Activated CD8-positive, alpha-beta memory T cell treated with anti-CD3 and anti-CD28 coated beads for 4 hours (primary cell): ENCODE measurements around the gene VPS13C.

Experiments
- DNase-seq, 2 donors: peaks; one replicate each; pipeline ENCODE4 v3.0.0-alpha.2; 2020; ENCODE audit warnings: low read depth in 2 of 2

Gene VPS13C

DNA sequence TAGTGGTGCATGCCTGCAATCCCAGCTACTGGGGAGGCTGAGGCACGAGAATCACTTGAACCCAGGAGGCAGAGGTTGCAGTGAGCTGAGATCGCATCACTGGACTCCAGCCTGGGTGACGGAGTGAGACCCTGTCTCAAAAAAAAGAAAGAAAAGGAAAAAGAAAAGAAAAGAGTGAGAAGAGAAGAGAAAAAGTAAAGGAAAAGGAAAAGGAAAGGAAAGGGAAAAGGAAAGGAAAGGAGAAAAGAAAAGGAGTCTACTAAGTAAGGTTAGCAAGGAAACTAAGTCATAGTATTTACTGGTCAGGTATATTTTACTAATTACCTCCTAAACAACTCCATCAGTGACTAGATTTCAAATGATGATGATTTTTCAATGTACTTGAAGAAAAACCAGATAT, 198.3 kb downstream of the VPS13C start:
- DNase-seq: no peak

DNA sequence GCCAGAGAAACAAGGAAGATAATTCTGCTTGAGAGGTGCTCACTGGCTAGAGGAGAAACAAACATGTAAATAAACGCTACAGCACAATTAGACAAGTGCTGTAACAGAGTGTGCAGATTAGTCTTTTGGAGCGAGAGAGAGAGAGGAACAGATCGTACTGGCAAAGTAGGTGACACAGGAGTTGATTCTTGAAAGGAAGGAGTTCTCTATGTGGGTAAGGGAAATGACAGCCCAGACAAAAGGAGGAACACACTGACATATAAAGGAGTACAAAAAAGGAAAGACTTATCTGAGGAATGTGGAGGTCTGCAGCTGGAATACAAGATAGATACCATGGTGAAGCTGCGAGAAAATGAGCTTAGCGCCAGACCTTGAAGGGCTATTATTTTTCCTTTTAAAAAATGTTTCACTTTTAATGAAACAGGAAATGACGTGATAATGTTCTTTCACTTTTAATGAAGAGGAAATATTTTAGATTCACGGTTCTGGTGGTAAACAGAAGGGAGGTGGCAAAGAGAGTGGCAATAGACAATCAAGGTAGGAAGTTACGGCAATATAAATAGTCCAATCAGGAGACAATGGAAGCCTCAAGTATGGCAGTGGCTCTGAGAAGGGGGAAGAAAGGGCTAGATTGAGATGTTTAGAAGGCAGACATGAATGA, 202.9 kb downstream of the VPS13C start:
- DNase-seq: no peak

DNA sequence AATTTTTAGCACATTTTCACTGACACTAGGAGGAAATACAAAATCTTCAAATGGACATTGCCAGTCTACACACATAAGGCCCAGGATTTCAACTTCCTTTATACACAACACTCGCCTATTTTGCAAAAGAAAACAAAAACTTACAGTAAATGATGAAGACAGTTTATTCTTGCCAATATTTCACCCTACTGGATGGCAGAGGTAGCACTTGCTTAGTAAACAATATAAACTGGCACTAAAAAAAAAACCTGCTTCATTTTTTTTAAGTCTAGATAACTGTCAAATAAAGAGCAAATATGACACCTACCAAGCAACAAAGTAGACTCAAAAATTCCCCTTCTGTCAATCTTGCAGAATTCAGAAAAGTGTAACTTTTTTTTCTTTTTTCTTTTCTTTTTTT, 204.0 kb downstream of the VPS13C start:
- no peak for DNase-seq

DNA sequence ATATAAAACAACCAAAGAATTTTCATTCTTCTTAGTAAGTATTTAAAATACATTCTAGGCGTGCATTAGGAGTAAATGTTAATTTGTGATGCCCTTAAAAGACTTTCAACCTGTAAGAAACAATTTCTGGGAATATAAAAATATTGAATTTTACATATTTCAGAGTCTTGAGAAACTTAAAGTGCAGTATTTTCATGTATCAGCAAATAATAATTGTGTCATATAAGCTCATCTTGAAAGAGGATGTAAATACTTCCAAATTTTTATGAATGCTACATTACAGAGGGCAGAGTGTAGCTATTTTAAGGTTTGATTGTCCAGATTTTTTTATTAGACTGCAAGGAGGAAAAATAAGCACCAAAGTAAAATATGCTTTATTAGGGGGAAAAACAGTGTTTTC, 207.1 kb downstream of the VPS13C start:
- no peak for DNase-seq

DNA sequence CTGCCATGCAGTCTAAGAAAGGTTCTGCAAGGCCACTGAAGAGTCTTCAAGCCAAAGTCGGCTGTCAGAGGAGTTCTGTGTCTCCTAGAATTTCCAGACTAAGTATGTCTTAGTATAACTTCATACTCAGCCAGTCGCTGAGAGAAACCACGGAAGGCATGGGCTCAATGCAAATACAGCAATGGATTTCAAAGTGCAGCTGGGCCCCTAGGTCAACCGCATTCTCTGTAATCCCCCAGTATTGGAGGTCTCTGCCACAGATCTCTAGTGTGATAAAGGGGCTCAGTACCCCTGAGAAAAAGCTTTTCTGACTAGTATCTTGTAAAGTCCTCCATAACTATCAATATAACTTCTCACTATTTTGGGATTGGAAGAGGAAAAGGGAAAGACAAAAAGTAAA, 208.3 kb downstream of the VPS13C start:
- no peak for DNase-seq

DNA sequence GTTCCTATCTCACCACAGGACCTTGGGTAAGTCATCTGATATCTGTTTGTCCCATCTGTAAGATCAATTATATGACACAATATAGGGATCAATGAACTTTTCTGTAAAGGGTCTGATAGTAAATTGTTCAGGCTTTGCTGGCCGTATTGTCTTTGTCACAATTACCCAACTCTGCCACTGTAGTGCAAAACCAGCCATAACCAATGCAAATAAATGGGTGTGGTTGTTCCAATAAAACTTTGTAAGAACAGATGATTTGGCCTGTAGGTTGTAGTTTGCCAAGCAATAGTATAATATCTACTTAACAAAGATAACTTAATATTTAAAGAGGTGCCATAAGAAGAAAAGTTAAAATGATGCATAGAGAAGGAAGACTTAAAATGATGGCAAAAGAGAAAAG, 210.8 kb downstream of the VPS13C start:
- DNase-seq: no peak

DNA sequence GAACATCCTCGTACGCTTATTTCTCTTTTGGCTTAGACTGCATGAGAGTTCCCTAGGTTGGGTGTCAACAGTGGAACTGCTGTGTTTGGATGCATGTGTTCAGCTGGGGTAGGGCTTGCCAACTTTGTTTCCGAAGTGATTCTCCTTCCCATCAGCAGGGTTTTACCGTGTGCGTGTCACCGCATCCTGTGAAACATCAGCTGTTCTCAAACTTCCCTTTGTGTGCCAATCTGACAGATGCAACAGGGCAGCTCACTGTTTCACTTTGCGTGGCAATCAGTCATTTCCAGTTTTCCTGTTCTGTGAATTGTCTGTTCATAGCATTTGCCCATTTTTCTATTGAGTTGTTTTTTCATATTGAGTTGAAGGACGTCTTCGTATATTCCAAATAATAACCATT, 218.8 kb downstream of the VPS13C start:
- no peak for DNase-seq

DNA sequence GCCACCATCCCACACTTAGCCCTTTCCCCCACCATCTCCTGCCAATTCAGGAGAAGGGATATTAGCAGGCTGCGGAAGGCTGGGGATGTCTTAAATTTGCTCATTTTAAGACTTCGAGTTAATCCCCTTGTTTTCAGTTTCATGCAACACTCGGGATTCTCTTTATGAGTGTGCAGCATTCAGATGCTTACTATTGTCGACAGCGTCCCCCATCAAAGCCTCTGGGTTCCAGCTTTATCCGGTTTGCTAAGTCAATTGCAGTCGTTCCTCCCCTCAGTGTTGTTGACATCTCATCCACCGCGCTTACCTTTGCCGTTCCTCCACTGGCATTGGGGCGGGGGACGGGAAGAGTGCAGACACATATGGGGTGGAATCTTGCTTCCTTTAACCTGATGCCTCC, 220.2 kb downstream of the VPS13C start:
- DNase-seq: no peak

DNA sequence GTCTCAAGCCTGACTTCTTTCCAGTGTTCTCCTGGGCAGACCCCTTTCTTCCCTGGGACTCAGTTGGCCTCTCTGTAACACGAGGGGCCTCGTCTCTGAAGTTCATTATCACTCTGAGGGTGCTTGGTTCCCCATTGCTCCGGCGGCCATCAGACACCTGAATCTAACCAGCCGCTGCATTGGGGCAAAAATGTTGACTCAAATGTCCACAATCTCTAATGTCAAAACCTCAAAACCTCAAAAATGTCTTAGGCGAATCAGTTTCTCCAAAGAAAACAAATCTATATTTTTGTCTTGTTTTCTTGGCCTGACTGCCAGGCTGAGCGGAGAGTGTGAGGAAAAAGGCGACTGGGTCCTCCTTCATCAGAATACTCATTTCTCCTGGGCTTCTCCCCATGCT, 220.7 kb downstream of the VPS13C start:
- no peak for DNase-seq

DNA sequence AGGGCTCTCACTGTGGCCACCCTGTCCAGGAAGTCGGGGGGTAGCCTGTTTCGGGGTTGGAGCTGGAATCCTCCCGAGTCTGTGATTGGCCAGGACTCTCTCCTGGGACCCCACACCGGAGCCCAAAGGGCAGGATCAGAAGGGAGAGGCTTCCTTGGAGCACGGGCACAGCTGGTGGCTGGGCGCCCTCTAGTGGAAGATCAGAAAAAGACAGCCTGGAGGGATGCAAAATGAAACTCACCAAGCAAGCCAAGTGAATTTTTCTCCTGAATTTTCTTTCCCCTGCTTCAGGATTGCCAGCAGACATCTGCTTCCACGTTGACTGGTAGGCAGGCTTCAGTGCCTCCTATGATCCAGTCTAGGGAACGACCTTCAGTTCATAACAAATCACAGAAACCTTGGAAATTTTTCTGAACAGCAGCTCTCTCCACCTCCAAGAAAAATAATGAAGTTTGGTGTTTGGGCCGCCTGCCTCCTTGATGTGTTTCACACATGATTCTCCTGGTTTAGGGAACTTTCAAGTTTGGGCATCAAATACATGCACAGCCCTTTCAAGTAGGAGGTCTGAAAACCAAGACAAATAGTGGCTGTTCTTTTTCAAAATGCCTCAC, 224.6 kb downstream of the VPS13C start:
- peak; percentile 8 to 24 for DNase-seq

DNA sequence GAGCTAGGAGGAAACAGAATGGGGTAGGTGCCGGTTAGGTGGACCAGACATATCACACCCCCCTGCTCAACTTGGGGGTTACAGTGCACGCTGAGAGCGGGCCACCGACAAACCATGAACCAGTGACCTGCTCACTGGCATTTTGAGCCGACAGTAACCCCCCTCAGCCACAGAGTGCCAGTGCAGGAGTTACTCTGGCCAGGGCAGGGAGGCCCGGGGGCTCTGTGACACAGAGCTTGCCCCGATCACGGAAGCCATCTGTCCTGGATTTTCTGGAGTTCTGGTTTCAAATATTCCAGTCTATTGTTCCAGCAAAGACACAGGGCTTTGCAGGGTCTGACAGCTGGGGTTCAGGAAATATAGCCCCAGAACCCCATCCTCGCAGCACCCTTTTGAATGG, 225.2 kb downstream of the VPS13C start:
- no peak for DNase-seq

DNA sequence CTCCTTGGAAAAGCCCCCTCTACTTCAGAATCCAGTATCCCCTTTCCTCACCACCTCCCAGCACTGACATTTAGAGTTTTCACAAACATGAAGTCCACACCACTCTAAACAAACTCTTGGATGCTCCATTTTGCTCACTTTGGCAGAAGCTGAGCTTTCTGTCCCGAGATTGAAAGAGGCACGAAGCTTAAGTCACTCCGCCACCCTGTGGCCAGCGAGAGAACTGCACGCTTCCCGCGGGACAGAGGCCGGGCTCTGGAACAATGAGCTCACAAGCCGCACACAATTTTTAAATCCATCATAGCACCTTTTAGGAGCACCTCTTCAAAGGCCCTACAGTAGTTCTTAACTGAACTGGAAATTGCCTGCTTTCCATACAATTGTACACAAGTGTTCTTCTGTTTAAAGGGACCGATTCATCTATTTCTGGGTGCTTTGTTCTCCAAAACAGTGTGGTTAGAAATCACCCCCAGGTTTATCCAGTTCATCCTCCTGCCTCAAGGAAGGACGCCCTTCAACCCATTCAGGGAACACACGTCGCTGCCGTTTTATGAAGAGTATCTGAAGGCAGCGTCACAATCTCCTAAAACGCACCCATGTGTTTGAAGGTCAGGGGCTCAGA, 226.1 kb downstream of the VPS13C start:
- DNase-seq: peak; percentile 16 to 42

DNA sequence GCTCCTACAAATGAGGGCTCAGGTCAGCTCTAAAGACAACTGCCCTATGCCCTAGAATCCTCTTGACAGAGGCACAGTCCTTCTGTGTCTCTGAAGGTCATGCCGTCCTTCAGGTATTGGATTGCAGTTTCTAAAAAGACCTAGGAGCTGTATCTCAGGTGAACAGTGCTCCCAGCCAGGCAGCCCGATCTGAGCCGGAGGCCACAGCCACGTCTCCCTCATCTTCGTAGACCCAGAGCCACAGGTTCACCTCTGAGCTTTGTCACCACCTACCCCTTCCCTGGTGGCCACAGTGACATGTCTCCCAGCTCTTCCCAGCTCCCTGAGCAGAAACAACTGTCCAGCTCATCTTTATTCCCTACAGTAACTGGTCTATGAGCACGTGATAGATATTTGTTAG, 228.0 kb downstream of the VPS13C start:
- DNase-seq: no peak

DNA sequence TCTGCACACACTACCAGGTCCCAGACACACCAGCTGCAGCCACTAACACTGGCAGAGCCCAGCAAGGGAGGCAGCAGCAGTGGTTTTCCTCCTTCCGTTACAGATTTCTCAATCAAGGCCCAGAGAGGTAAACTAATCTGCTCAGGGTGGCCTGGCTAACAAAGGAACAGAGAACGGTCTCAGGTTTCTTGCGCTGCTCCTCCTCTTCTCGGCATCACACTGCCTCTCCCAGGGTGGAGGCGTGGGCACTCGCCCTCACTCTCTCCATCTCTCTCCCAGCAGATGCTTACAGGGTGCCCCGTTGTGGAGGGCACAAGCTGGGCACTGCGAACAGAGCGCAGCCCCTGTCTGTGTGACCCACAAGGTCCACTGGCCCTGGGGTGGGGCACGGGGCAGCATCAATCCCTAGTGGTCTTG, 228.7 kb downstream of the VPS13C start:
- no peak for DNase-seq

DNA sequence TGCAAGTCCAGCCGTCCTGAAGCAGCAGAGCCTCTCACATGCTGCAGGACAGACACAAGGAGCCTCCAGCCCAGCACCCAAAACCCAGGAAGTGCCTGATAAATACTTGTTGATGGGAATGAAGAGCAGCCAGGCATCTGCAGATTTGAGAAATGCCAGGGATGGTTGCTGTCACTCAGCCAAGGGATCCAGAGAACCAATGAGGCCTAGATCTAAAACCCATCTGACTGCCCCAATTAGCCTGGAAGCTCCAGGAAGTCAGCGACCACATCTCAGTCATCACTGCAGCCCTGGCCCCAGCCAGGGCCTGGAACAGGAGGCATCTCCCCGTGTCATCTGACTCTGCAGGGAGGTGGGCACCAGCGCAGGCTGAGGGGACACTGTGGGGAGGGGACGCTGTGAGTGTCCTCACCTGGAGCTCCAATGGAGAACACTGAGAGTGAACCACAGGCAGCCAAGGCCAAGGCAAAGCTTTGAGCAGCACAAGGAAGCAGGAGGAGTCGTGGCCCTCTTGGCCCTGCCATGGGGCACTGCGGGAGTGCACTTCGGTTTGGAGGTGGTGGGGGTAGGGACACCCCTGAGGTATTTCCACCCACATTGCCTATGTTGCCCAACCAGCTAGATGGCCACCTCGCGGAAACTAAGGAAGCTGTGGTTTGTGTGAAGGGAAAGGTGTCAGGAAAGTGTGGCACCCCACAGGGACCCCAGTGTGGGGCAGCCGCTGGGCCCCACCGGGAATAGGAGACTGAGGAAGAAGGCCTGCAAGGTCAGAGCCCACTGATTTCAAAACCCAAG, 229.5 kb downstream of the VPS13C start:
- DNase-seq: no peak

DNA sequence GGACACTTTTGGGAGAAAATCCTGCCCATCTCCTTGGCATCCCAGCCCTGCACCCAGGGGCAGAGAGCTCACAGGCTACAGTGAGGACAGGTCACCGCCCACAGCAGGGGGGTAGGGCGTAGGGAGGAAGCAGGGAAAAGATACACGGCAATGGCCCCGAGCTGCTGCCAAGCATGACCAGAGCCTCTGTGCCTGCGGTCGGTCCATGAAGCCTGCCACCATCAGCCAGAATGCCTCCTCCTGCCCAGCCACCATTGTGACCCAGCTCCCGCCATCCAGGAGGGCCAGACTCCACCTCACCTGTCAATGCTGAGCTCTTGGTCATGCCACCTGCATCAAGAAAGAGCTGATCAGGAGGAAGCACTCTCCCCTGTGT, 230.7 kb downstream of the VPS13C start:
- DNase-seq: no peak

DNA sequence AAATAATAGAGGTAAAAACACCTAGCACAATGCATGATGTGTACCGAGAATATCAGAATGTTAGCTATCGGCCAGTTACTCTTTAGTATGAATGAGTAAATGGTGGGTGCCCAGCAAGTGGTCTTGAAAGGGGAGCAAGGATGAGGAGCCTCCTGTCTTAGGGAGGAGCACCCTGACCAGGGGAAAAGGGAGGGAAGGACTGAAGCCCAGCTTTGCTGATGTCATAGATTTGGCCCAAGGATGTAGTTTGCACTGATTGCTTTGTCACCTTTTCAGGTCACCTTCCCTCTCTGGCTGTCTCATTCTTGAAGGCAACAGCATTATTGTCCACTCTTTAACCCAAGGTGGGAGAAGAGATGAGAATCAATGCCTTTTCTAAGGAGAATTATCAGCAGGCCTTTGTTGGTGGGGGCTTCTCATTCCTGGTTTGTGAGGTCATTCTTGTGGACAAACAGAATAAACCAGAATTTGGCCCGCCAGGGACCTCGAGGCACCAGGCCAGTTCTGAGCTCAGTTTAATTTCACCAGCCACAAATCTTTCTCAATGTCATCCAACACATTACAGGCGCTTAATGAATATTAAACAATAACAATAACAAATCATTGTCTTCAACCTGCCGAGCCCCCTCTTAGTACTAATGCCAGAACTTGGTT, 231.3 kb downstream of the VPS13C start:
- no peak for DNase-seq

DNA sequence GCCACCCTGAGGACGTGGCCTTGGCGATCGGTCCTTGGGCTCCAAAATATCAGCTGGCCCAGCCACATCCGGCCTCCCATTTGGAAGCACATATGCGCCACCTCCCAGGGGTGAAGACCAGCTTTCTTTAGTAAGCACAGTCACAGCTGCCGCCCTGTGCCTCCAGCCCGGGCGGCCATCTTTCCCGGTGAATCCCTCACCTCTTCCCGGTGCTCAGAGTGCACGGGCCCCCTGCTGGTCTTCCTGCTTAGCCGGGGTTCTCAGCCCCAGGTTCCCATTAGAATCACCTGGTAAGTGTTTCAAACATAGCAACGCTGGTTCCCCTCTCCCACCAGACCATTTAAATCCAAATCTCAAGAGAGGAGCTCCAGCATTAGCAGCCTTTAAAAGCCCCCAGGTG, 232.2 kb downstream of the VPS13C start:
- DNase-seq: no peak

DNA sequence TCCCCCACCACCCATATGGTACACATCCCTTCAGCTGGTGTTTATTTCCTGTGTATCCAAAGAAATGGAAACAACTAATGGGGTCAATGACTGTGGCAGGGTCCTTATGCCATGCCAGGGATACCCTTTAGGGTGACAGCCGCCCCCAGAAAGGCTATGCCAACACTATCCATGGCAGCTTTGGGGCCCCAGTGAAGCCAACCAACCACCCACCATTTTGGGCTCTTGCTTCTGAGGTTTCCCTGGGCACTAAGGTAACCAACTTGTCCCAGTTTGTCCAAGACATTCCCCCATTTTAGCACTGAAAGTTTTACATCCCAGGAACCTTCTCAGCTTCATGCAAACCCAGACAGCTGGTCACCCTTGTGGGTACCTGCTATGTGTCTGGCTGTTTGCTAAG, 233.1 kb downstream of the VPS13C start:
- DNase-seq: no peak

DNA sequence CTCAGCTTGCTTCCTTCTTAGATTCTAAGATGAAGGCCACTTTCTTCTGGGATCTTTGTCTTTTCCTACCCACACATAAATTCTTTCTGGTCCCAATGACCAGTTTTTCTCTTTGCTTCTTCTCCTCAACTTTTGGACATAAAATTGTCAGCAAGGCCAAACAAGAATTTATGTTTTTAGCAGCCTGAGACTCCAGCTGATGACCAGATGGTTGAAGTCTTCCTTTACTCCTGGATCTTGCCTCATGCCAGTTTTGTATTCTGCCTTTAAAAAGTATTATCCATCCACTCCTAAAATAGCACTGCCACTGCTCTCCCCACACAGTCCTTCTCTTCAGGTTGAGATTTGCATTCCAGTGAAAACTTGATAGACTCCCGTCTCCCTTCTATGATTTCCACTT, 236.0 kb downstream of the VPS13C start:
- DNase-seq: no peak

DNA sequence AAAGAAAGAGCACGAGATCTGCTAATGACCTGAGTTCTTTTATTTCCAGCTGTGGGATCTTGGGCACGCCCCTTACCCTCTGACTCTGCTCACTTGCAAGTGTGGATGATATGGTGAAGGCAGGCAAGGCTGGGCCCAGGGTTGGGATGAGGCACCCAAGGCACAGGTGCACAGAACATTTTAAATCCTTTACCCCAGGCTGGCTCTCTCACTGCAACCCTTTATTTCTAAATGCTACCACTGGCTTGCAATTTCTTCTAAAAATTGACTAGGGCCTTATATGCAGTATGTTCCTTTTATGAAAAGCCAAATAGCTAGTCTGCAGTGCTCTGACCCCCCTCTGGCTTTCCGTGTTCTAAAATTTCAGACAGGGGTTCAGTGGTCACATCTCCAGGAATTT, 237.7 kb downstream of the VPS13C start:
- DNase-seq: no peak

DNA sequence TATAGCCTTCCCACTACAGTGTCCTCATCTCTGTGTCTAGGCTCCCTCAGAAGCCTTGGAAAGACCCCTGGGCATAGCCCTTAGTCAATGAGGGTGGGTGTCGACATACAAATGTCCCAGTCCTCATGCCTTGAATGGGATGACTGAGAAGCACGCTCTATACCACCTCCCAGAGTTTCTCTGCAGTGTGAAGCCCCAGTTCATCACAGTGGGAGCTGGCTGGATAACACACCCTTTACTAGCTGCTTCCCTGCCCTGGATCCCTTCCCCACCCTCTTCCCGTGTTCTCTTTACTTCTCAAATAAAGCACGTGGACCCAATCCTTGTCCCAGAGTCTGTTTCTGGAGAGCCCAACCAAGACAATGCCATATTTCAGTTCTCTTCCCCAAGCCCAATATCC, 239.3 kb downstream of the VPS13C start:
- DNase-seq: no peak
